GM19238 (cell line): Measurements from ENCODE around the gene KCNJ16.

Experiments
- DNase-seq: peaks from one replicate; pipeline ENCODE4 v3.0.0; 2011; ENCODE audit warnings: low spot score; ENCODE audit not compliant: insufficient read length

Gene KCNJ16

GRCh38 chr17:70098030-70098429 lies 23.0 kb downstream of the KCNJ16 start:
- no peak for DNase-seq

GRCh38 chr17:70099294-70099693 lies 24.3 kb downstream of the KCNJ16 start:
- DNase-seq: no peak

DNA sequence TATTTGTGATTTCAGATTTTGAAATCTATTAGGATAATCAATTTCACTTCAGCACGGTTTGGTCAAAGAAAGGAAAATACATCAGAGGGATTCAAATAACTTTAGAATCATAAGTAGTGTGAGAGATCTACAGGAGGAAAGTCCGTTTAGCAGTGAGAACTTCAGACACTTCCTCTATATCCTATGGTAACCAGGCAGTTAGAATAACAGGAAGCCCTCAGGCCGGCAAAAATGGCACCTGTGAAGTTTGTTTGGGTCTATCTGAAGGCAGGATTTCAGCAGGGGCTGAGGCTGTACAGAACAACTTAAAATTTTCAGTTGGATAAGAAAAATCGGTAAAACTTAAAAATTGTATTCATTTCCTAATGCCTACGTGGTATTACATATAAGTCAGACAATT lies 24.9 kb downstream of the KCNJ16 start:
- DNase-seq: no peak

DNA sequence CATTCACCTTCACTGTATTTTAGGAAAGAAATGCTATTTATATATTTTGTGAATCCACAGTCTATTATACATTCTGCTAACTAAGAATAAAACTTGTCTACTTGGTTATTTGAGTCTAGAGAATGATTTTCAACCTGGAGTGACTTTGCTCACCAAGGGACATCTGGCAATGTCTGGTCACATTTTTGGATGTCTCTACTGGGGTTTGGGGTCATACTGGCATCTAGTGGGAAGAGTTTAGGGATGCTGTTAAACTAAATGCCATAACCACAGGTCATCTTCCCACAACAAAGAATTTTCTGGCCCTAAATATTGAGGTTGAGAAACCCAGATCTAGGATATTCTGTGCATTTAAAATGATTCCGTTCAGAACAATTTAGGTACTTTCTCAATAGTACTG lies 26.0 kb downstream of the KCNJ16 start:
- DNase-seq: no peak

GRCh38 chr17:70102531-70102930 lies 27.5 kb downstream of the KCNJ16 start:
- DNase-seq: no peak

DNA sequence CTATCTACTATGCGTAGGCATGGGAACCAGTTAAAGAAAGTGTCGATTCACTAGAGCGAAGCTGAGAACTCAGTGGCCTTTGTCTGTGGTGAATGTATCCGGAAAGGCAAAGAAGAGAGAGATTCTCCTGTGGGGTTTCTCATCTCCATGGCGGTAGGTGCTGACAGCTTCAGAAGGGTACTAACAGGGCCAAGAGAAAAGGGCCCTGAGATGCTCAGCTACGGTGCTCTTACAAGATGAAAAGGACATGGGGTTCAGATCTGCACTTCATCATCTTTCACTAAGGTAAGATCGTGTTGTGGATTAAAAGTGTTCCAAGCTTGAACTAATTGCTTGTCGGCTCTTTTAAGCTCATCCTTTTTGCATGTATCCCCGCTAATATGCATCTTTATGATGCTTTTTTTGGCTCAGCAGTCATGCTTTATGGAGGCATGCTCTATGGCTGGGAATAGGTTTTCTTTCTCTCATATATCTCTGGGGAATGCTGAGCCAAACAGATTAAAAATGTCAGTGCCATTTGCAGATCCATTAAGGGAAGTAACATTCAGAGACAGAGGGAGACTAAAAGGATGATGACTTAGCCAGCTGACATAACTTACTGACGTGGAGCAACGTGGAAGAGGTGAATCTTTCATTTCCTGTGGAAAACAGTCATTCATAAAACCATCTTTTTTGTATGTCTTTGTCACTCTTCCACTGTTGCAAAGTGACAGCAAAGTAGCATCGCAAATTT lies 29.9 kb downstream of the KCNJ16 start:
- no peak for DNase-seq

DNA sequence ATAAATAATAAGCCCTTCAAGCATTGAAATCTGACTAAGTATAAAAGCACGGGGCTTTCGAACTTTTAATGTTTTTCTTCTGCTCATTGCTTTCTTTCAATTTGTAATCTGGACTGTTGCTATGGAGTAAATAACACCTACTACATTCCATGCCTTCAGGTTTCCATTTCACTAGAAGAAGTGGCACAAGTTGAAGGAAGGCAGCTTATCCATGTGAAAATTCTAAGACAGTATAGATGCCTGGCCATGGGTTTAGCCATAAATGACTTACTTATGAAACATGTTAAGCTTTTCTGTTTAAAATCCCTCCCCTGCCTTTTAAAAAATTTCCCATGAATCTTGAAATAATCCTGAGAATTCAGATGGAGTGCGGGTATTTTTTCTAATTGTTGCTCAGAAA lies 30.6 kb downstream of the KCNJ16 start:
- DNase-seq: no peak

- DNase-seq: no peak
These were observed 31.5 kb downstream of the KCNJ16 start for GRCh38 chr17:70106551-70106950.

DNA sequence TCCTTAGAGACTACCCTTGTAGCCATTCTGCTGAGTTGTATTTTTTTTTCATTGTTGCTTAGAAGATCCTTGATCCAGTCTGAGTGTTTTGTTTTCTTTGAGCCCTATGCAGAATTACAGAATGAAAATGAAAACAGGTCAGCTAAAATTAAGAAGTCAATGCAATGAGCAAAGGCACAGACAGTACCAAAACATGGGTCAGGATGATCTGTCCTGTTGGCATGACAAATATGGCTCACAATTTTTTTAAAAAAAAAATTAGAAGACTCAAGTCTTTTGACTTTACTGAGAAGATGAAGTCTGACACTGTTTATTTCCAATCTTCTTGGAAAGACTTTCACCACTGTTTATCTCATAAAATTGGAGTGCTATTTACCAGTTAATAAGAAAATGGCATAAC lies 32.4 kb downstream of the KCNJ16 start:
- no peak for DNase-seq

GRCh38 chr17:70107904-70108565 lies 33.0 kb downstream of the KCNJ16 start:
- no peak for DNase-seq

- DNase-seq: no peak
These were observed 34.5 kb downstream of the KCNJ16 start for GRCh38 chr17:70109497-70109896.

GRCh38 chr17:70110443-70110880 lies 35.4 kb downstream of the KCNJ16 start:
- no peak for DNase-seq

GRCh38 chr17:70111201-70111600 lies 36.2 kb downstream of the KCNJ16 start:
- DNase-seq: no peak

- no peak for DNase-seq
These were observed 39.4 kb downstream of the KCNJ16 start for GRCh38 chr17:70114405-70114804.

DNA sequence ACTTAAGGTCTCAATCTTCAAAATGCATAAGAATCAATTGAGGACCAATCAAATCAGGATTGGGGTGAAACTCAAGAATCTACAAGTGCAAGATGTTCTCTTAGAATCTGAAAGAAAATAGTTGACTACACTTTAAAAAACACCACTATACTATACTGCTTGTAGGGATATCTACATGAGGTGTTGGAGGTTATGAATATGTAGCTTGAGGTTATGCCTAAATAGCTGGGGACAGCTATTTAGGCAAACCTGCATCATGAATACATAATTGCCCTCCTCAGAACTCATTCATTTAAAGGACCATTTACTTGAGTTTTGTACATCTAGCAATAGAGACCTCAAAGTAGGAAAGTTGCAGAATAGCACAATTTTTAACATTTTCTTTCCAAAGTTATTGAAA lies 40.1 kb downstream of the KCNJ16 start:
- DNase-seq: no peak

- DNase-seq: no peak
These were observed 41.9 kb downstream of the KCNJ16 start for GRCh38 chr17:70116919-70117318.

- no peak for DNase-seq
These were observed 44.5 kb downstream of the KCNJ16 start for GRCh38 chr17:70119545-70119944.

DNA sequence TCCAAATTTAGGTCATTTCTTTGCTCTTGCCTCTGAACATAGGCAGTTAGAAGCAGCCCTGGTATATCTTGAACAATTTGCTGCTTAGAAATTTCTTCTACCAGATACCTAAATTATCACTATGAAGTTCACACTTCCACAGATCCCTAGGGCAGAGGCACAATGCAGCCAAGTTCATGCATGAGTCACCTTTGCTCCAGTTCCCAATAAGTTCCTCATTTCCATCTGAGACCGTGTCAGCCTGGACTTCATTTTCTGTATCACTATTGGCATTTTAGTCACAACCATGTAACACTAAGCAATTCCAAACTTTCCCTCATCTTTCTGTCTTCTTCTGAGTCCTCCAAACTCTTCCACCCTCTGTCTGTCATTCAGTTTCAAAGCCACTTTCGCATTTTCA lies 45.0 kb downstream of the KCNJ16 start:
- no peak for DNase-seq

- no peak for DNase-seq
These were observed 45.4 kb downstream of the KCNJ16 start for GRCh38 chr17:70120425-70120824.

- no peak for DNase-seq
These were observed 46.1 kb downstream of the KCNJ16 start for GRCh38 chr17:70121126-70121525.

- no peak for DNase-seq
These were observed 48.2 kb downstream of the KCNJ16 start for GRCh38 chr17:70123193-70123592.

- no peak for DNase-seq
These were observed 49.7 kb downstream of the KCNJ16 start for GRCh38 chr17:70124723-70125122.

DNA sequence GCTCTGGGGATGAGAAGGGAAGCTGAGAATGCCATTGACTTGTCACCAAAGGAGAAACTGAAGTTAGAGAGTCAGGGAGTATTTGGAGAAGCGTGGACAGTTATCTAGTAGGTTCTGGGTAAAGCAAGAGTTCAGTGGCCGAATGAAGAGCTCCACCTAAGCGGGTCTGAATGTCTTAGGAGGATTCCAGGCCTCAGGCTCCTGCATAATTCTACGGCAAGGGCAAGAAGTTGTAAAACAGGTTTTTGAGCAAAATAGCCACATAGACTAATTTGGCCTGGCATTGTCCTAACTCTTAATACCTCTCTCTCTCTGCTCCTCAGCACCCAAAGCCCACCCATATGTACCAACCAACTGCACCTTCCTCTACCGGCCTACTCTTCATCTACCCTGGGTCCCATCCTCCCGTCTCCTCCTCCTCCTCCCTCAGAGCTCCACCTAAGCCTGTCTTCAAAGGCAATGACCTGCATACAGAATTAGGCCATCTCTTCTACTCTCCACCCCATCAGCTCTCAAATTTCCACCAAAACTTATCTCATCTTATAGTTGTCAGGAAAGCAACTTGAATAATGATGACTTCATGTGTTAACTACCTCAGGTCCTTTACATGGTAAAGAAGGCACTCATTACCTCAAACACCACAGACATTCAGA lies 52.3 kb downstream of the KCNJ16 start:
- no peak for DNase-seq
